Stimulated activated CD4-positive, alpha-beta T cell treated with anti-CD3 and anti-CD28 coated beads, Interleukin-4, amount 100 ng/mL, for 24 hours (primary cell): ENCODE measurements around the gene RTEL1.
"Not testable (repeated sequence)": the region's sequence is repeated elsewhere in the genome, so short reads cannot be mapped to it uniquely, and the experiment has no call there.

ENCODE experiments used
- DNase-seq: peaks from one replicate; pipeline ENCODE4 v3.0.0-alpha.2; 2020

Gene RTEL1, protein sequence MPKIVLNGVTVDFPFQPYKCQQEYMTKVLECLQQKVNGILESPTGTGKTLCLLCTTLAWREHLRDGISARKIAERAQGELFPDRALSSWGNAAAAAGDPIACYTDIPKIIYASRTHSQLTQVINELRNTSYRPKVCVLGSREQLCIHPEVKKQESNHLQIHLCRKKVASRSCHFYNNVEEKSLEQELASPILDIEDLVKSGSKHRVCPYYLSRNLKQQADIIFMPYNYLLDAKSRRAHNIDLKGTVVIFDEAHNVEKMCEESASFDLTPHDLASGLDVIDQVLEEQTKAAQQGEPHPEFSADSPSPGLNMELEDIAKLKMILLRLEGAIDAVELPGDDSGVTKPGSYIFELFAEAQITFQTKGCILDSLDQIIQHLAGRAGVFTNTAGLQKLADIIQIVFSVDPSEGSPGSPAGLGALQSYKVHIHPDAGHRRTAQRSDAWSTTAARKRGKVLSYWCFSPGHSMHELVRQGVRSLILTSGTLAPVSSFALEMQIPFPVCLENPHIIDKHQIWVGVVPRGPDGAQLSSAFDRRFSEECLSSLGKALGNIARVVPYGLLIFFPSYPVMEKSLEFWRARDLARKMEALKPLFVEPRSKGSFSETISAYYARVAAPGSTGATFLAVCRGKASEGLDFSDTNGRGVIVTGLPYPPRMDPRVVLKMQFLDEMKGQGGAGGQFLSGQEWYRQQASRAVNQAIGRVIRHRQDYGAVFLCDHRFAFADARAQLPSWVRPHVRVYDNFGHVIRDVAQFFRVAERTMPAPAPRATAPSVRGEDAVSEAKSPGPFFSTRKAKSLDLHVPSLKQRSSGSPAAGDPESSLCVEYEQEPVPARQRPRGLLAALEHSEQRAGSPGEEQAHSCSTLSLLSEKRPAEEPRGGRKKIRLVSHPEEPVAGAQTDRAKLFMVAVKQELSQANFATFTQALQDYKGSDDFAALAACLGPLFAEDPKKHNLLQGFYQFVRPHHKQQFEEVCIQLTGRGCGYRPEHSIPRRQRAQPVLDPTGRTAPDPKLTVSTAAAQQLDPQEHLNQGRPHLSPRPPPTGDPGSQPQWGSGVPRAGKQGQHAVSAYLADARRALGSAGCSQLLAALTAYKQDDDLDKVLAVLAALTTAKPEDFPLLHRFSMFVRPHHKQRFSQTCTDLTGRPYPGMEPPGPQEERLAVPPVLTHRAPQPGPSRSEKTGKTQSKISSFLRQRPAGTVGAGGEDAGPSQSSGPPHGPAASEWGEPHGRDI (N-terminal part only)

DNA sequence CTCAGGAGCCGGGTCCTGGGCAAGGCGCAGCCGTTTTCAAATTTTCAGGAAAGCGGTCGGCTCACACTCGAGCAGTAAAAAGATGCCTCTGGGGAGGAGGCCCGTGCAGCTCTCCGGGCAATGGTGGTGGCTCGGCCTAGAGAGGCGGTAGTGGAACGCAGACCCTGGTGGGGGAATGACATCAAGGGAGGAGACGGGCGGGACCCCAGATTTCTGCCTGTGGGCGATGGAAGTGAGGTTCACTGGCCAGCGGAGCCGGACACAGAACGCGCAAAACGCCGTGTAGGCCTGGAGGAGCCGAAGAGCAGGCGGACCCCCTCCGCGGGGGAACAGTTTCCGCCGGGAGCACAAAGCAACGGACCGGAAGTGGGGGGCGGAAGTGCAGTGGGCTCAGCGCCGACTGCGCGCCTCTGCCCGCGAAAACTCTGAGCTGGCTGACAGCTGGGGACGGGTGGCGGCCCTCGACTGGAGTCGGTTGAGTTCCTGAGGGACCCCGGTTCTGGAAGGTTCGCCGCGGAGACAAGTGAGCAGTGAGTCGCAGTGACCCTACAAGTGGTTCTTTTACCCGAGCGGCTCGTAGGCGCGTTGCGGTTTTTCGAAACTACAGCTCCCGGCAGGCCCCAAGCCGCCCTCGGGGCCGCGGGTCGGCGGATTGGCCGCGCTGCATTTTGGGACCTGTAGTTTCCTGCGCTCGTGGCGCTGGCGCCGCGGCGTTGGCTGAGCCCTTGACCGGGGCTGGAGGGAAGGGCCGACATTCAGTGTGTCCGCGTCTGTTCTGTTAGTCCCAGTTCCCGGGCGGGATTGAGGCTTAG lies at the start of gene RTEL1:
Gene RTEL1 (plus strand): TSS at position 376 of the 812 bp plus-strand sequence. CDS start 1,091 bp downstream, outside the sequence.
- peak; percentile 90 for DNase-seq

DNA sequence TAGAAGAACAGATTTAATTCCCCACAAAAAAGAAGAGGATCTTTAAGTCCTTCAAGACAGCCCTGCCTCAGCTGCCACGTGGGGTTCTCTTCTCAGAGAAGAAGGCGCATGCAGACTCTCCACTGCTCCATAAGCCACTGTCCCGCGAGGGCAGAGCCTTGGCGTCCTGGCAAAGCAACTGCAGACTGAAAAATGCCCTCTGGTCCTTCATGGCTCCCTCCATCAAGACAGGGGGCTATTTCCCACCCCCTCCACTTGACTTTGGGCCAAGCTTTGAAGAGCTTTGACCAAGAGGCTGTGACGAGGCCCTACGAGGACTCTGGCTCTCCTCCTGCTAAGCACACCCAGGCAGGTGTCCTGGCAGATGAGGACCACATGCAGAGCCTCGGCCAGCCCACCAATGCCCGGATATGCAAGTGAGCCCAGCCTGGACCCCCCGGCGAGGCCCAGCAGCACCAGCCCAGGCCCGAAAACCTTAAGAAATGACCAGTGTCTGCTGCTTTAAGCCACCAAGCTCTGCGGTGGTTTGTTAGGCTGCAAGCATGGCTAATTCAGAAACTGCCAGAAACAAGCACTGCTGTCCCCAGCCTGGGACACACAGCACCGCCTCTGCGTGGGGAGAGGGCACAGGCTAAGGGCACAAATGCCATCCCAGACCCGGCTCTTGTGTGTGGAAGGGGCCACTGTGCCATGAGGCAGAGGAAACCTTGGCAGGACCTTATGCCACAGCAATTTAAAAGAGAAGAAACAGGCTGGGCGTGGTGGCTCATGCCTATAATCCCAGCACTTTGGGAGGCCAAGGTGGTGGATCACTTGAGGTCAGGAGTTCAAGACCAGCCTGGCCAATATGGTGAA lies 47.3 kb upstream of the RTEL1 start:
- no peak for DNase-seq

DNA sequence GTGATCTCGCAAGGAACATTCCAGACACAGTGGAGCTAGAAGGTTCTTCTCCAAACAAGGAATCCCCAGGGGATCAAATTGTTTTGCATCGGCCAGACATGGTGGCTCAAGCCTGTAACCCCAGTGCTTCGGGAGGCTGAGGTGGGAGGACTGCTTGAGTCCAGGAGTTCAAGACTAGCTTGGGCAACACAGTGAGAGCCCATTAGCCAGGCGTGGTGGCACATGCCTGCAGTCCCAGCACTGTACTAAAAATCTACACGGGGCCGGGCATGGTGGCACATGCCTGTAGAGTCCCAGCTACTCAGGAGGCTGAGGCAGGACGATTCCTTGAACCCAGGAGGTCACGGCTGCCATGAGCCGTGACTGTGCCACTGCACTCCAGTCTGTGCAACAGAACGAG lies 46.5 kb upstream of the RTEL1 start:
- DNase-seq, result no peak

DNA sequence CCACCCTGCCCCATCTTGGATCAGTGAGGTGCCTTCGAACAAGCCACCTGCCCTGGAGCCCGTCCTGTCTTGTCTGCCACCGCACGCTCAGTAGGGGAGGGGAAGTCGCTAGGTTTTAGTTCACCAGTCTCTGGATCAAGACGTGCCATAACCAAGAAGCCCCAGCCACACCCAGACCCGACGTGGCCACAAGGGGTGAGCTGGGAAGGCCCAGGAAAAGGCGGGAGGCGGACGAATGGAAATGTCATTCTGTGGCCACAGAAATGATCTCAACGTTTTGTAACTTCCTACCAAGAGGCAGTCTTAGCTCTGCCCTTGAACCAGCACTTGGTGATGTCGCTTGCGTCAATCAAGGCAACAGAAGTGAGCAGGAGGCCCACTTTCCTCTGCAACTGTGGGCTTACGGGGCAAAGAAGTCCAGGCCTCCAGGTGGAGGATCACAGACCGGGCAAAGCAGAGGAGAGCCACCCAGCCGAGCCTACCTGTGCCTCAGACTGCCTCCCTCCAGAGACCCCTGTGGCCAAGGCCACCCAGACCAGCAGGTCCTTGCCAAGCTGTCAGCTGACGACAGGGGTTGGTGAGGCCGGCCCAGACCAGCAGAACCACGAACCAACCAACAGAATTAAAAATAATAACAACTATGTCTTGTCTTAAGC lies 45.7 kb upstream of the RTEL1 start:
- DNase-seq, result no peak

DNA sequence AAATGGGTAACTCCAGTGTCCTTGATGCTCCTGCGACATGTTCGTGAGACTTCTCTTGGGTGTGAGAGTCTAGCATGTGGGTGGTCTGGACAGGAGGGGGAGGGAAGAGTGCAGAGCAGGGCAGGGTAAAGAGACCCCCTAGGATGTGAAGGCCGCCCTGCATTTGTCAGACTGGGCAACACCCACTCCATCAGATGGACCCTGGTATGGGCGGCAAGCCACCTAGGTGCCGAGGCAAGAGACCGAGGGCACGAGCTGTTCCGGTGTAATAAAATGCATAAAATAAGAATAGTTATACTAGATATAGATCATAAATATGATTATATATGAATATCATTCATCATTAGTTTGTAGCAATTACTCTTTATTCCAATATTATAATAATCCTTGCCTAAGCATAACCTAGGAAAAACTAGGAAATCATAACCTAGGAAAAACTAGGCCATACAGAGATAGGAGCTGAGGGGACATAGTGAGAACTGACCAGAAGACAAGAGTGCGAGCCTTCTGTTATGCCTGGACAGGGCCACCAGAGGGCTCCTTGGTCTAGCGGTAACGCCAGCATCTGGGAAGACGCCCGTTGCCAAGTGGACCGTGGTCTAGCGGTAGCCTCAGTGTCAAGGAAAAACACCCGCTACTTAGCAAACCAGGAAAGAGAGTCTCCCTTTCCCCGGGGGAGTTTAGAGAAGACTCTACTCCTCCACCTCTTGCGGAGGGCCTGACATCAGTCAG lies 44.1 kb upstream of the RTEL1 start:
- DNase-seq, result not testable (repeated sequence)

DNA sequence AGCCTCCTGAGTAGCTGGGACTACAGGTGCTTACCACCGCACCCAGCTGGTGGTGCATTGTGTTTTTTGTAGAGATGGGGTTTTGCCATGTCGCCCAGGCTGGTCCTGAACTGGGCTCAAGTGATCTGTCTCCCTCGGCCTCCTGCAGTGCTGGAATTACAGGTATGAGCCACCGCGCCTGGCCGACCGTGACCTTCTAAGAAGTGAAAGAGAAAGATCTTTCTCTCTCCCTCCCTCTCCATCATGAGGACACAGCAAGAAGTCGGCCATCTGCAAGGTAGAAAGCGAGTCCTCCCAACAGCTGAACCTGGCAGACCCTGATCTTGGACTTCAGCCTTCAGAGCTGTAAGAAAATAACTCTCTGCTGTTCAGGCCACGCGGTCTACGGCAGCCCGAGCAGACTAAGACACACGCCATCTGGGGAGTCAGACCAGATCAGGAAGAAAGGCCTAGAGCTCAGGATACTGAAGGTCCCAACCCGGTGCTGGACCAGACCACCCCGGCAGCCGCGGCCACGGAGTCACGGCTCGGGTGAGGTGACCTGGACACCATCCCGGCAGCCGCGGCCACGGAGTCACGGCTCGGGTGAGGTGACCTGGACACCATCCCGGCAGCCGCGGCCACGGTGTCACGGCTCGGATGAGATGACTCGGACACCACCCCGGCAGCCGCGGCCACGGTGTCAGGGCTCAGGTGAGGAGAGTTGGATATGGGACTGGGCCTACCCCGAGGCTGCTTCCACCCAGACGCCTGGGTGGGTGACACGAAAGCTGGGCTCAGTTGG lies 40.8 kb upstream of the RTEL1 start:
- DNase-seq, result no peak

DNA sequence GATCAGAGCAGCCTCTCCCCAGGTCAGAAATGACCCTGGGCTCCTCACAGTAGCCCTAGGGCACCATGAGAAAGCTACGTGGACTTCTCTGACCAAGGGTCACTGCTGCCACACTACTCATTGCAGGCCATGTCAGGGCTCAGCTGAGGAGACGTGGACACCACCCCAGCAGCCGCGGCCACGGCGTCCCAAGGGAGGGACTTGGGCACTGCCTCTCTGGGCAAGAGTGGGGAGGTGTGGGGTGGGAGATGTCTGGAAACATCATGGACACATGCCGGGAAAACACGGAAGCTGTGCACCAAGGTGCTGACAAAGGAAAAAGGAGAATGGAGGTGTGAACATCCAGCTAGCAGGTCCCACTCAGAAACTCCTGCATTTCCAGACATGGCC lies 40.2 kb upstream of the RTEL1 start:
- DNase-seq, result no peak

DNA sequence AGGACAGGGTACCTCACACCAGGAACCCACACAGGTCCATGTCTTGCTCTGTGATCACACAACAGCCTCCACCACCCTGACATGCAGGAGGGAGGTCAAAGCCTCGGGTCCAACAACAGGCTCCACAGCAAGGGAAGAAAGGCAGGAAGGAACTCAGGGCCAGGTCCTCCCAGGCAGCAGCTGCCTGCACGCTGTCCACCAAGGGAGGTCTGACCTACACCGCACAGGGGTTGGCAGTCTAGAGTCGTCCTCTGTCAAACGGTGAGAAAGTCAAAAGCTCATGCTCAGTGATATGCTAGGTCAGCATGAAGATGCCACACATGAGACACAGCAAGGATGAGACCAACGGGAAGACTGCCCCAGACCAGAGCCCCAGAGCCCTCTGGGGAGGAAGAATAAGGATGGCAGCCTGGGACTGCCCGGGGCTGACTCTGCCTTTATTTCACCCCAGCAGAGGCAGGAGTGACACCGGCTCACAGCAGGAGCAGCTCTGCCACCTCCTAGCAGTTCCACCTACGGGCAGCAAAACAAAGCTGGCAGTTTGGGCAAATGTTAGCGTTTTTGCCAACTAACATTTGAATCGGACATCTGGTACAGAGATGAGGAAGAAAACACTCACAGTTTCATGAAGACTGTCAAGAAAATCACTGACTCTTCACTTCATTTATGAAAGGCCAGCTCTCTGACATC lies 39.7 kb upstream of the RTEL1 start:
- no peak for DNase-seq

DNA sequence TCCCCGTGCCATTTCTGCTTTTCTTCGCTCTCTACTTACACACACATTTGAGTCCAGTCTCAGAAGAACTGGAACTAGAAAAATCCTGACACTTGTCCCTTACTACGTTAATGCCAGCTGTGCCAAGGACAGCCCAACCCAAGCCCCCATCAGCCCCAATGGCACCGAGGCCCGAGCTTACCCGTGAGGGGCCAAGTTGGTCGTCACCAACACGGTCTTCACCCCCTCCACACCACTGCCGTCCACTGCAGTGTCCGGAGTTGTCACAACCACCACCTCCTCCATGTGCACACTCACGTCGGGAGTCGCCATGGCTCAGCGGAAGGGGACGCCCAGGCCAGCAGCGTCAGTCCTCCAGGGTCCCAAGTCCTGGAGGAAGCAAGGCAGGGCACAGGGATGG lies 39.0 kb upstream of the RTEL1 start:
- no peak for DNase-seq

DNA sequence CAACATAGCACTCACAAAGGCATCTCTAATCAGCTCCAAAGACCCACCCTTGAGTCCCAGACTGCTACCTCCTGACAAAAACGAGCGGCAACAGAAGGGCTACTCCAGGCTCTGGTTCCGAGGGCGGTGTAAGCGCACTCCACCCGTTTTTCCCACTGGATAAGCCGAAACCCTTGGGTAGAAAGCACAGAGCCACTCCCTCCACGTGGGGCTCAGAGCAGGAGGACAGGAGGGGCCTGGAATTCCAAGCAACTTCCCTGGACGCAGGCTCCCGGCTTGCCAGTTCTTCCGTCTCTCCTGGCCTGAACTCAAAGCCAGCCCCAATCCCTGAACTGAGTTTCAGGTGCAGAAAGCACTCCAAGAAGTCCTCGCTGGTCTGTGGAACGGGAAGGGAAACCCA lies 38.6 kb upstream of the RTEL1 start:
- DNase-seq, result no peak

DNA sequence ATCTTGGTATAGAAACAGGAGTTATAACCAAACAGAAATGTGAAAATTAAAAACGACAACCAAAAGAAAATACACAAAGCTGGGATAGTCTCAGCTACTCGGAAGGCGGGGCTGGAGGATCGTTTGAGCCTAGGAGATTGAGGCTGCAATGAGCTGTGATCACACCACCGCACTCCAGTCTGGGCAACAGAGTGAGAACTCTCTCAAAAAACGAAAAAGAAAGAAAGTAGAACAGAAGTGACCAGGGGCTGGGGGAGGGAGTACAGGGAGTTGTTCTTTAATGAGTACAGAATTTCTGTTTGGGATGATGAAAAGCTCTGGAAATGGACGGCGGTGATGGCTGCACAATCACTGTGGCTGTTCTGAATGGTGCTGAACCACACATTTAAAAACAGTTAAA lies 37.1 kb upstream of the RTEL1 start:
- no peak for DNase-seq

DNA sequence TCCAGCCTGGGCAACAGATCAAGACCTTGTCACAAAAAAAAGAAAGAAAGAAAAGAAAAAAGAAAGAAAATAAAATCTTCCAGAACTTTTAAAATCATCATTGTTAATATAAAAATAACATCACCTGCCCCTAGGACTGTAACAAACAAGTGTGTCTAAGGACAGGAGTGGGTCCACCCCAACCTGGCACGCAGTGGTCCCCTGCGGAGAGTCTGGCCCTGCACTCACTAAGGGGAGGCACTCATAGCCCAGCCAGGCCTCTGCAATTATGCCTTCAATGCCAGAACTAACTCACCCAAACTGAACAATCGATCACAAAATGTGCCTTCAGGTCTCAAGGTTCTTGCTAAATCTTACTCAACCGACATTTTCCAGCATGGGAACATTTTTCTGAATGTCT lies 36.0 kb upstream of the RTEL1 start:
- no peak for DNase-seq

DNA sequence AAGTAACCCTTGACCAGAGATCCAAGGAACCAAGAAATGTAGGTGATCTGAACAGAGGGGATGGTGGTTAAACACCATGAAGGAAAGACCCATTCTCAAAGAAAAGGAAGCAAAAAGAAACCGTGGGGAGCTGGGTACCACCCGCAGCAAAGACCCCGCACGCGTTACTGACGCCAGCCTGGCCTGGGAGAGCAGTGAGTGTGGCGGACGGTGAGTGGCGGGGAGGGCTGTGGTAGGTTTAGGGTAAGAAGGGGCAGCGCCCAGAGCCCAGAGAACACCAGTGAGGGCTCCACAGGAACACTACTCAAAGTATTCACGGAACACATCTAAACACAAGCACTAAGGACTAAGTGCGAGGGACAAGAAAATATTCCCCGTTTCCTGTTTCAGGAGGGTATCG lies 35.4 kb upstream of the RTEL1 start:
- no peak for DNase-seq

DNA sequence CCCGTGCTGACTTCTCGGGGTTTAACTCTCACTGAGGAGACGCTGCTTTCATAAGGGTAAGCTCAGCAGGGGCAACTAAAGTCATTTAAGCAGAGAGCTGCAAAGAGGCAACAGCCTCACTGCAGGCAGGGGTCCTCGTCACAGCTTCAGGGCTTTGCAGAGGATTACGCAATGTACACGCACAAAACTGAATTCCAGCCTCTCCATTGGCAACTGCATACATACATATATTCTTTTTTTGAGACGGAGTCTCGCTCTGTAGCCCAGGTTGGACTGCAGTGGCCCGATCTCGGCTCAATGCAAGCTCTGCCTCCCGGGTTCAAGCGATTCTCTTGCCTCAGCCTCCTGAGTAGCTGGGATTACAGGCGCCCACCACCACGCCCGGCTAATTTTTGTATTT lies 33.6 kb upstream of the RTEL1 start:
- DNase-seq, result no peak

DNA sequence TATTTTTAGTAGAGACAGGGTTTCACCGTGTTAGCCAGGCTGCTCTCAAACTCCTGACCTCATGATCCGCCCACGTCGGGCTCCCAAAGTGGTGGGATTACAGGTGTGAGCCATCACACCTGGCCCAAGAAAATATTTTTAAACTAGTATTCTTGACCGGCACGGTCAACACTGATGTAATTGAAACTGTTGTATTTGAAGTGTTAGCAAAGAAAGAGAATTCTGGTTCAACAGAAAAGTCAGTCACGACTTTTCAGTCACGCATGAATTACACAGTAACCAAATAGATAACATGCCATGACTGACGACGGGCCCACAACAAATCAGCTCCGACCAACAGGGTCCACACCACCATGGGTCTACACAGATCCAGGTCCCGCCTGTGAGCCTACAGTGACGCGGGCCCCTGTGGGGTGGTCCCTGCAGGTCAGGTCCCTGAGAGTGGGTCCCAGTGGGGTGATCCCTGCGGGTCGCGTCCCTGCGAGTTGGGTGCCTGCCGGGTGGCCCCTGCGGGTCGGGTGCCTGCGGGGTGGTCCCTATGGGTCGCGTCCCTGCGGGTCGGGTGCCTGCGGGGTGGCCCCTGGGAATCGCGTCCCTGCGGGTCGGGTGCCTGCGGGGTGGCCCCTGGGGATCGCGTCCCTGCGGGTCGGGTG lies 32.2 kb upstream of the RTEL1 start:
- peak; percentile 44 for DNase-seq

DNA sequence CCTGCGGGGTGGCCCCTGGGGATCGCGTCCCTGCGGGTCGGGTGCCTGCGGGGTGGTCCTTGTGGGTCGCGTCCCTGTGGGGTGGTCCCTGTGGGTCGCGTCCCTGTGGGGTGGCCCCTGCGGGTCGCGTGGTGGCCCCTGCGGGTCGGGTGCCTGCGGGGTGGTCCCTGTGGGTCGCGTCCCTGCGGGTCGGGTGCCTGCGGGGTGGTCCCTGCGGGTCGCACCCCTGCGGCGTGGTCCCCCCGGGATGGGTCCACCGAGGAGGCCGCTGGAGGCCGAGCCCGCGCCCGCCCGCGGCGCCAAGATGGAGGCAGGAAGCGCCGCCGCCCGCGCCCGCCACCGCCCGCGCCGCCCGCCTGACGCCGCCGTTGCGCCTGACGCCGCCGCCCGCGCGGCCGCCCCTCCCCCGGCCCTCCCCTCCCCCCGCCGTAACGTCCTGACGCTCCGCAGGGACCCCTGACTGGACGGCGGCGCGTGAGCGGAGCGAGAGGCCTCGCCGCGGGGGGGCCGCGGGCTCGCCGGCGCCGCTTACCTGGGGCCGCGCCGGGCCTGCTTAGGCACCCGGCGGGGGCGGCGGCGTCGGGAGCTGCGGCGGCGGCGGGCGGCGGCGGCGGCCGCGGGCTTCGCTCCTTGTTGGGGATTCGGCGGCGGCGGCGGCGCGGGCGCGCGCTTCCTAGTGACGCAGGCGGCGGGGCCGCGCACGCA lies 31.5 kb upstream of the RTEL1 start, which contains the start of gene GMEB2:
Gene GMEB2 (minus strand): TSS at position 678 of the 705 bp plus-strand sequence. CDS start 7,704 bp downstream, outside the sequence.
- peak; percentile 73 for DNase-seq

DNA sequence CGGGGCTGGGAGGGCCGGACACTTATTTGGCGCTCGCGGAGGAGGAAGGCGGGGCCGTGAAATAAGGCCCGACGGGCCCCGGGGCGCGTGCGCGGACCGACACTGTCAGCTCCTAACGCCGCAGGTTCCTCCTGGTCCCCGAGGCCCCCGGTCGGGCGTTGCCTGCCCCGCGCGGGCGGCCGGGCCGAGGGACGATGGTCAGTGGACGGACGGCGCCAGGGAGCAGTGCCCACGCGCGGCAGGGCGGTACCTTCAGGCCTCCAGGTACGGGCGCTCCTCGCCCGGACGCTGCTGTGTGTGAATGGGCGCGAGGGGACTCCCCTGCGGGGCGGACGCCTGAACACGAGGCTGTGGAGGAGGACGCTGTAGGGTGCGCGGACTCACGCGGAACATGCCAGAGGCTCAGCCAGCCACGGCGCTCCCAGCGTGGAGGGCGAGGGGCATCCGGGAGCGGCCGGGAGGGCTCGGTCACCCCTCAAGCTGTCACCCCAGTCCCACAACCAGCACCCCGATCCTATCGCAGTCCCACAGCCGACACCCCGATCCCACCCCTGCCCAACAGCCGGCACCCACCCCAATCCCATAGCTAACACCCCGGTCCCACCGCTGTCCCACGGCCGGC lies 30.9 kb upstream of the RTEL1 start:
- peak; percentile 93 for DNase-seq
